ENCODE data around the gene ZNF555.

The ZNF555 gene

DNA sequence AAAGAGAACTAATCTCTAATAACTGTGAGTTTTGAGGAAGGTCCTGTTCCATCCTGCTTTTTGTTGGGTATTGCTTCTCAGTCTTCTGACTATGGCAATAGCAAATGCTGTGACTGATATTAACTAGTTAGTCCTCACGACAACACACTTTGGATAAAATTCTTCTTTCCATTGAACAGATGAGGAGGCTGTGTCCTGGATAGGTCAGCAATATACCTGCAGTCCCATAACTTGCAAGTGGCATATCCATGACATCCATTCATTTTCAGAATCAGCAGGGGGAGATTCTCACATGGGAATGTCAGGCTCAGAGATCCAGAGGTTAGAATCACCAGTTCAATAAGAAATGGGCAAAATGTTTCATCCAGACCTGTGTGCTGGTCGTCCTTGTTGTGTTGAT lies 14.3 kb upstream of the ZNF555 start:
- DNase-seq: no peak

DNA sequence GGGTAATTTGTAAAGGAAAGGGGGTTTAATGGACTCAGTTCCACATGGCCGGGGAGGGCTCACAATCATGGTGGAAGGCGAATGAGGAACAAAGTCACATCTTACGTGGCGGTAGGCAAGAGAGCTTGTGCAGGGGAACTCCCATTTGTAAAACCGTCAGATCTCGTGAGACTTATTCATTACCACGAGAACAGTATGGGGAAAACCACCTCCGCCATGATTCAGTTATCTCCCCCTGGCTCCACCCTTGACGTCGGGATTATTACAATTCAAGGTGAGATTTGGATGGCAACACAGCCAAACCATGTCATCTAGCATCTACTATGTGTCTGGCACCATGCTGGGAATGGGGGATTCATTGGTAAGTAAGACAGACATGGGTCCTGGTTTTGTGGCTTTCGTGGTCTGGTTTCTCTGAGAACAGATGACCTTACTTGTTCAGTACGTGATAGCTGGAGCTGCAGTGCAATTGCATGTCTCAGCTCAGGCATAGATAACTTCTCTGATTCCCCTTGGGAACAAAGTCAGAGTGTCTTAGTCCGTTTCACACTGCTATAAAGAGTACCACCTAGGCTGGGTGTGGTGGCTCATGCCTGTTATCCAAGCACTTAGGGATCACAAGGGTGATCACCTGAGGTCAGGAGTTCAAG lies 13.3 kb upstream of the ZNF555 start:
- DNase-seq: no peak

DNA sequence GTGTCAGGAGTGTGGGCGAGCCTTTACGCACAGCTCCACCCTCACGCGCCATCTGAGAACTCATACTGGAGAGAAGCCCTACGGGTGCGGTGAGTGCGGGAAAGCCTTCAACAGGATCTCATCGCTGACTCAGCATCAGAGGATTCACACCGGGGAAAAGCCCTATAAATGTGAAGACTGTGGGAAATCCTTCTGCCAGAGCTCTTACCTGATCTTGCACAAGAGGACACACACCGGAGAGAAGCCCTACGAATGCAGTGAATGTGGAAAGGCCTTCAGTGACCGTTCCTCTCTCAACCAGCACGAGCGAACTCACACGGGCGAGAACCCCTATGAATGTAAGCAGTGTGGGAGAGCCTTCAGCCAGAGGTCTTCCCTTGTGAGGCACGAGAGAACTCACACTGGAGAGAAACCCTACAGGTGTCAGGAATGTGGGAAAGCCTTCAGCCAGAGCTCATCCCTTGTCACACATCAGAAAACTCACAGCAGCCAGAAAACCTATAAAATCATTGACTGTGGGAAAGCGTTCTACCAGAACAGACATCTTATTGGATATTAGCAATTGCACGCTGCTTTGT lies 6.9 kb upstream of the ZNF555 start:
- no peak for DNase-seq

DNA sequence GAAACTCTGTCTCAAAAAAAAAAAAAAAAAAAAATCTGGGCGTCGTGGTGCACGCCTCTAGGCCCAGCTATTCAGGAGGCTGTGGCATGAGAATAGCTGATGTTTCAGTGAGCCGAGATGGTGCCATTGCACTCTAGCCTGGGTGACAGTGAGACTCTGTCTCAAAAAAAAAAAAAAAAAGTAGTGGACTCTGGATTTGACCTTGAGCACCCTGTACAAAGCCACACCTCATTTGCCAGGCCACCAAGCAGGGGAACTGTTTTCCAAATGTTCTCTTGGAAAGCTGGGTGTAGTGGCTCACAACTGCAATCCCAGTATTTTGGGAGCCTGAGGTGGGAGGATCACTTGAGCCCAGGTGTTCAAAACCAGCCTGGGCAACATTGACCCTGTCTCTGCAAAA lies 3.8 kb upstream of the ZNF555 start:
- DNase-seq: no peak

DNA sequence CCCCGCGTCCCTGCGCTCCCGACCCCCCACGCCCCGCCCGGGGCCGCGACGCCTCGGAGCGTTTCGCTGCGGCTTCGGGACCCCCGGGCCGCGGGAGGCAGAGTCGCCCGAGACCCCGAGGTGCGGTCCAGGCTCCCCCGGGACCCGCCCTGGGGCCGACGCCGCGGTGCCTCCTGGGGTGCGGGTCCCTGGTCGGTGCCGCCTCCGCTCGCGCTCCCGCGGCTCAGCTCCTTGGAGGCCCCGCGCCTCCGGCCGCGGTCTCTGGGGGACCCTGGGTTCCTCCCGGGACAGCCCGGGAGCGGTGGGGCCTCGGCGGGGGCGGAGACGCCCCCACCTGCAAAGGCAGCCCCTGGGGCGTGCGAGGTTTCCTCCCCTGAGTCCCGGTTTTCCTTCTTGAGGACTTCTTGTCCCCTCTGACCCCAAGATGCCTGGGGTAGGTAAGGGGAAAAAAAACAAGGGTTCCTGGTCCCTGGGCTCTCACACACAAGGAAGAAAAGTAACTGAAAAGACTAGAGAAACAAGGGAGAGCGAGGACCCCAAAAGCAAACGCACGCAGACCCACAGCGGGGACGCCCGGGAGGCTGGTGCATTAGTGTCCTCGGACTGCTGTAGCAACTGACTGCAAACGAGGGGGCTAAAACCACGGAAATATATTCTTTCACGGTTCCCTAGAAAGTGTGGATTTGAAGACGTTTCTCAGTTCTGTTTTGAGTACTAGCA lies 740 bp downstream of the ZNF555 start:
- DNase-seq: no peak

DNA sequence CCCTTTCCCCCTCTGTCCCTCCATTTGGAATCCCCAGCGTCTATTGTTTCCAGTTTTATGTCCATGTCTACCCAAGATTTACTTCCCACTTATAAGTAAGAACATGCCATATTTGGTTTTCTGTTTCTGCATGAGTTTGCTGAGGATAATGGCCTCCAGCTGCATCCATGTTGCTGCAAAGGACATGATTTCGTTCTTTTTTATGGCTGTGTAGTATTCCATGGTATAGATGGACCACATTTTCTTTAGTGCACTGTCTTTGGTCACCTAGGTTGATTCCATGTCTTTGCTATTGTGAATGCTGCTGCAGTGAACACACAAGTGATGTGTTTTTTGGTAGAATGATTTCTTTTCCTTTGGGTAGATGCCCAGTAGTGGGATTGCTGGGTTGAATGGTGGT lies 3.8 kb downstream of the ZNF555 start:
- no peak for DNase-seq

DNA sequence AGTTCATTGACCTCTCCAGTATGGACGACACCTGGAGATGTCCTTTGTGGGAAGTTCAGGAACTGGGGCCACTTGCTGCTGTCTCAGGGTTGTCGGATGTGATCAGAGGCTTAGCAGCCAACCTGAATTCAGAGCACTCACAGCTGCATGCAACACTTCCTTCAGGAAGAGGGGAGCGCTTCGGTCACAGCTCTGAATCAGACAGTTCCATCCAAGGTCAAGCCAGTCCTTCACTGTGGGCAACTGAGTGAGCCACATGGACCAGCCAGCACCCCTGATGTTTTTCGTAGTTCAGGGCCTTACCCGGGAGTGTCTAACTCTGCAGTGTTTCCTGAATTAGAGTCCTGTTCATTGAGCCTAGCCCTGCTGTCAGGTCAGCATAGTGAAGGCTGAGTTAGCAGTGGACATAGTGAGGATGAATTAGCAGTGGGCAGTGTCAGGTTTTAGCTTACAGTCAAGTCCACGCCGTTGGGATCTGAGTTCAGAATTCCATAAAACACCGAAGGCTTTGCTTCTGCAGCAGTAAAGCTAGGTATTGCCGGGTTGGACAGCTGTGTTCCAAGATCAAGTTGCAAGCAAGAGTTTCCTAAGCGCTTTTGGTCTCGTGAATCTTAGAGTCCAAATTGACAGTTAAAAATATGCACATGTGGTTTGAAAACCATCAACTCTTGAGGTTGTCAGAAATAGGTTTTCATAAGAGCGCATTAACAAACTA lies 5.1 kb downstream of the ZNF555 start:
- DNase-seq: no peak

DNA sequence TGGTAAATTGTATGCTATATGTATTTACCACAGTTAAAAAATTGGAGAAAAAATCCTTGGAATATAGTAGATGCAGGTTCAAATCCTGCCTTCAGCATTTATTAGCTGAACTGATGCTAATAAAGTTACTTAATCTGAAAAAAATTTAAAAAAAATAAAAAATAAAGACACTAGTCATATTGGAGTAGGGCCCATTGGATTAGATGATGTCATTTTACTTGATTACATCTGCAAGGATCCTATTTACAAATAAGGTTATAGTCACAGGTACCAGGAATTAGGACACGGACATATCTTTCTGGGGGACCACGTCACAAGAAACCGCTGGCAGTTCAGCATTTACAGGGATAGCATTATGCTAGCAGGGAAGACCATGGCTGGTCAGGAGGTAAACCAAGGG lies 6.2 kb downstream of the ZNF555 start:
- no peak for DNase-seq

DNA sequence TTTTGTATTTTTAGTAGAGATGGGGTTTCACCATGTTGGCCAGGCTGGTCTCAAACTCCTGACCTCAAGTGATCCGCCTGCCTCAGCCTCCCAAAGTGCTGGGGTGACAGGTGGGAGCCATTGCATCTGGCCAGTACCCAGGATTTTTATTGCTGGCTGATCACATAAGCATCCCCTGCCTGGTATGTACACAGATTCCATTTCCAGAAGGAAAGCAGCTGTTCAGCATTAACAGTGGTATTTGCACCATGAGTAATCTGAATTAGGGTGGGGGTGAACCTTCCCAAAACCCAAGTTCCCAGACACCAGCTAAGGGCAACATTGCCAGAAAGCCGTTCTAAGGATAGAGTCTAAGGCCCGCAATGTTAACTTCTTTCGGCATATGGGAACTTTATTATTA lies 7.3 kb downstream of the ZNF555 start:
- DNase-seq: no peak

DNA sequence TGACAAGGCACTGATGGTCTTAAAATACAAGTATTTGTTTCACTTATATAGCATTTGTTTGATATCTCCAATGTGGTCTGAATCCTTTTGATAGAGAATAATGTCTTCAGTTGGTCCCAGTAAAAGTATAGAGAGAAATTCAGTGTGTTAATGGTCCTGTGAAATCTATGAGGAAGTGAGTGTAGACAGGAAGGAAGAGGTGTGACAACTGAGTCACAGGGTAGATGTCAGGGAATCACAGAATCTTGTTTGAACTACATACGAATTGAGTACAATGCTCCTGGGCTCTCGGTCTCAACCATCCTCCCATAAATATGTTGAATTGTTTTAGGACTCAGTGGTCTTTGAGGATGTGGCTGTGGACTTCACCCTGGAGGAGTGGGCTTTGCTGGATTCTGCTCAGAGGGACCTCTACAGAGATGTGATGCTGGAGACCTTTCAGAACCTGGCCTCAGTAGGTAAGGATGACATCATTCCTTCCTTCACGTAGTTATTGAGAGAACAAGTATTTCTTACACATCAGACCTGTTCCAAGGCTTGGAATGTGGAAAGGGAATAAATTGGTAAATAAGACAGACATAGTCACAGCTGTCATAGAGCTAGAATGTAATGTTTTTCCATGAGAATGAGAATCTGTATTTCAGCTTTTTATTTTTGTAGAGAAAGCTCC lies 9.1 kb downstream of the ZNF555 start:
- DNase-seq: no peak

DNA sequence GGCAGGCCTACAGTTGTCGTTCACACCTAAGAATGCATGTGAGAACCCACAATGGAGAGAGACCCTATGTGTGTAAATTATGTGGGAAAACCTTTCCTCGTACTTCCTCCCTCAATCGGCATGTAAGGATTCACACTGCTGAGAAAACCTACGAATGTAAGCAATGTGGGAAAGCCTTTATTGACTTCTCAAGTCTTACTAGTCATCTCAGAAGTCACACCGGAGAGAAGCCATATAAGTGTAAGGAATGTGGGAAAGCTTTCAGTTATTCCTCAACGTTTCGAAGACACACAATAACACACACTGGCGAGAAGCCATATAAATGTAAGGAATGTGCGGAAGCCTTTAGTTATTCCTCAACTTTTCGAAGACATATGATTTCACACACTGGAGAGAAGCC lies 11.3 kb downstream of the ZNF555 start:
- DNase-seq: no peak

DNA sequence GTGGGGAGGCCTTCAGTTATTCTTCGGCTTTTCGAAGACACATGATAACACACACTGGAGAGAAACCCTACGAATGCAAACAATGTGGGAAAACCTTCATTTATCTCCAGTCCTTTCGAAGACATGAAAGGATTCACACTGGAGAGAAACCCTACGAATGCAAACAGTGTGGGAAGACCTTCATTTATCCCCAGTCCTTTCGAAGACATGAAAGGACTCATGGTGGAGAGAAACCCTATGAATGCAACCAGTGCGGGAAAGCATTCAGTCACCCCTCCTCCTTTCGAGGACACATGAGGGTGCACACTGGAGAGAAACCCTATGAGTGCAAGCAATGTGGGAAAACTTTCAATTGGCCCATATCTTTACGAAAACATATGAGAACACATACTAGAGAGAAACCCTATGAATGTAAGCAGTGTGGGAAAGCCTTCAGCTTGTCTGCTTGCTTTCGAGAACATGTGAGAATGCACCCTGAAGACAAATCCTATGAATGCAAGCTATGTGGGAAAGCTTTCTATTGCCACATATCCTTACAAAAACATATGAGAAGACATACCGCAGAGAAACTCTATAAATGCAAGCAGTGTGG lies 11.8 kb downstream of the ZNF555 start:
- no peak for DNase-seq

DNA sequence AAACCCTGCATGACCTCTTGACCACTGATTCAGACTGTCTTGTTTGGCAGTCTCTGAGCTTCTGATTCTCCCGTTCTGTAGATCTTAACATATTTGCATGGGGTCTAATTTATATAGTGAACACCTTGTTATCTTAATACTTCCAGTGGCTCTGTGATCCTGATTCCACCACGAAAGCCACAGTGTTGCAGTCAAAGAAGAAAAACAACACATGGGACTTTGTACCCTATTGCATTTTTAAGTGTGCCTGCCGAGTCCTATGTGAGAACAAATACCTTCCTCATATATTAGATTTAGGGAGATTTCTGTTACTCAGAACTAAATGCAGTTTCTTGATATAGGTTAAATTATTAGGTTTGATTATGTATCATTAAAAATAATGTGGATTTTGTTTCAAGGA lies 13.6 kb downstream of the ZNF555 start:
- DNase-seq: no peak

DNA sequence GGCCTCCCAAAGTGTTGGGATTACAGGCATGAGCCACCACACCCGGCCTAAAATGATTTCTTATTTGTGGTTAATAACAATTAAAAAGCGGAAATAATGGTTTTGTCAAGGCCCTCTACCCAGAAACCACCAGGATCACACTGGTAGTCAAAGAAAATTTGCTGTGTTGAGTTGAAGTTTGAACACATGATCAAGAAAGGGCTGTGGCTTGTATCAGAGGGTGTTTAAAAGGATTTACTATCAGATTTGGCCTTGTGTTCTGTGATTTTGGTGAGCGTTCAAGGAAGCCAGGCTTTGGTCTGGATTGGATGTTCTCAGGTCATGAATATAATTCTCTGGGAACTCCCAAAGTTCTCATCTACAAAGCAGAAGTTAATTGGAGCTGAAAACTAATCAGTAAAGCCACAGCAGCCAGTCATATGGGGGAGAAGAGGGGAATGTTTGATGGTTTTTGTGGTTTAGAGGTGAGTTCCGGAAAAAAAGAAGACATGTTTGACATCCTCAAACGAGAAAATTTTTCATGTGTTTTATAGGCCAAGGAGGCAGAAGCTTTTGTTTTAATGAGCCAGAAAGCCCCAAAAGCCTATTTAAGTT lies 15.3 kb downstream of the ZNF555 start:
- no peak for DNase-seq

DNA sequence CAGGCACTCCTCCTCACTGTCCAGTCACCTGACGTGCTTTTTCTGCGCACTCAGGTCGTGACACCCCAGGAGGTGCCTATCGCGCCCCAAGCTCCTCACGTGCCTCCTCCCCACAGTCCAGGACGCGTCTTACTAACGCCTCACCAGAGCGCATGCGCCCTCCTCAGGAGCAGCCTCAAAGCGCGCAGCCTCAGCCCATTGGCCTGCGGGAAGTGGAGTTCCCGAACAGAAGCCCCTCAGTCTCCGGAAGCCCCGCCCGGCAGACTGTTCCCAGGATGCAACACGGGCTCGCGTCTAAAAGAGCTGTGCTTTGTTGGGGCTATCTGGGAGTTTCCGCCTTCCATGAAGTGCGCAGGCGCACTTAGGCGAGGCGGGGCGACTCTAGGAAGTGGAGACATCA lies 17.6 kb downstream of the ZNF555 start:
- no peak for DNase-seq

DNA sequence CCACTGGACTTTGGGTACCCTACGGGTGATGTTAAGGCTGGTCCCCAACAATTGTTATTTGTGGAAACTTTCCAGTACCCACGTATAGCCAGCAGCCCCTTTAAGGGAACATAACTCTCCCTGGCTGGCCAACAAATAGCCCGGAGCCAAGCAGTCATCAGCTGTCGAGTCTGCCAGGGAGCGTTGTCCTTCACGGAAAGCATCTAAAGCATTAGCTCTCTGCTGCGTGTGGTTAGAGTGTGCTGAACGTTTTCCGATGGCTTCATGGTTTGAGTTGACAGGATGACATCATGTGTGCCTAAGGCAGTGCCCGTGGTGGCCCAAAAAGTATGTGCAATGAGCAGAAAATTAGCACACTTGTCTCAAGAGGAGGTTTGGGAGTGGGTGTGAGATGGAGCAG lies 22.5 kb downstream of the ZNF555 start:
- no peak for DNase-seq

DNA sequence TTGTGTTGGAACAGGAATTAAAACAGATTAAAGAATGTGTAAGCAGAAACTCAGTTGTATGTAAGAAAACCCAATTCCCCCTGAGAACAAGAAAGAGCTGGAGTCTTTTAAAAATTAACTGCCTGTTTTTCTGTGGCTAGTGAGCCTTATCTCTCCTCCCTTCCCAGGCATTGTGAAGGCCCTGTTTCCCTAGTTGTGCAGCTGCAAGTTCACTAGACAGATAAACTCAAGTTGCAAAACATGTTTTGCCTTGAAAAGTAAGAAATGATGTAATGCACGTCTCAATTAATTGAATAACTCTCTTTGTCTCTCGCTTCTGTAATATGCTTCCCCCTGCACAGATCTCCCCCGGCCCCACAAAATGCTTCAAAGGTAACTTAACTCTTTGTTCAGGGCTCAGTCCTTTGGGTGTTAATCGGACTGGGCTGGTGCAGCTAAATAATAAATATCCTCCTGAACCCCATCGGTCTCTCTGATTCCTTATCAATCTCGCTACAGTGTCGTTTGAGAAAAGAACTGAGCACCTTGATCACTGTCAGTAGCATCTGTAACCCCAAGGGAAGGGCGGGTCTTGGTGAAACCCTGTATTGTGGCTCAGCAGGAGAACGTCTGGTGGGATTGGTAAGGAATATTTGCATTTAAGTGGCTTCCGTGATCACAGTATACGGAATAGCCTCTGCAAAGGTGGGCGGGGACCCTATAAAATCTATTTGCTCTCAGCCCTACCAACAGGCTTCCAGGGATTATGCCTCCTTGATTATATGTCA lies 24.2 kb downstream of the ZNF555 start:
- DNase-seq: no peak

DNA sequence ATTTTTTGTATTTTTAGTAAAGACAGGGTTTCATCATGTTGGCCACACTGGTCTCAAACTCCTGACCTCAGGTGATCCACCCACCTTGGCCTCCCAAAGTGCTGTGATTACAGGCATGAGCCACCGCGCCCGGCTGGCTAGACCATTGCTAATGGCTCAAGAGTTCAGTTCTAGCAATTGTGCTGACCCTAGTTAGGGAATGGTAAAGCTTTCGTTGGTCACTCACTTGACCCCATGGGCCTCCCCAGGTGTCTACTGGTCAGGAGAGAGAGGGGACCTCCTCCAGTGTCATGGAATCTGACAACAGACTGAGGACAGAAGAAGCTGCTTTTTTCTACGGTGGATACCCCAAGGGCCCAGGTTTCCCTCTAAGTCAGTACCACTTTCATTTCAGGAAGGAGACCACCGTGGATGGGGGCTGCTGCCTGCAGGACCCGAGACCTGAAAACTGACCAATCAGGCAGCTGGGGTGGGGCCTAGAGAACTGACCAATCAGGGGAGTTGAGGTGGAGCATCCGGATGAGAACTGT lies 25.3 kb downstream of the ZNF555 start:
- DNase-seq: no peak

DNA sequence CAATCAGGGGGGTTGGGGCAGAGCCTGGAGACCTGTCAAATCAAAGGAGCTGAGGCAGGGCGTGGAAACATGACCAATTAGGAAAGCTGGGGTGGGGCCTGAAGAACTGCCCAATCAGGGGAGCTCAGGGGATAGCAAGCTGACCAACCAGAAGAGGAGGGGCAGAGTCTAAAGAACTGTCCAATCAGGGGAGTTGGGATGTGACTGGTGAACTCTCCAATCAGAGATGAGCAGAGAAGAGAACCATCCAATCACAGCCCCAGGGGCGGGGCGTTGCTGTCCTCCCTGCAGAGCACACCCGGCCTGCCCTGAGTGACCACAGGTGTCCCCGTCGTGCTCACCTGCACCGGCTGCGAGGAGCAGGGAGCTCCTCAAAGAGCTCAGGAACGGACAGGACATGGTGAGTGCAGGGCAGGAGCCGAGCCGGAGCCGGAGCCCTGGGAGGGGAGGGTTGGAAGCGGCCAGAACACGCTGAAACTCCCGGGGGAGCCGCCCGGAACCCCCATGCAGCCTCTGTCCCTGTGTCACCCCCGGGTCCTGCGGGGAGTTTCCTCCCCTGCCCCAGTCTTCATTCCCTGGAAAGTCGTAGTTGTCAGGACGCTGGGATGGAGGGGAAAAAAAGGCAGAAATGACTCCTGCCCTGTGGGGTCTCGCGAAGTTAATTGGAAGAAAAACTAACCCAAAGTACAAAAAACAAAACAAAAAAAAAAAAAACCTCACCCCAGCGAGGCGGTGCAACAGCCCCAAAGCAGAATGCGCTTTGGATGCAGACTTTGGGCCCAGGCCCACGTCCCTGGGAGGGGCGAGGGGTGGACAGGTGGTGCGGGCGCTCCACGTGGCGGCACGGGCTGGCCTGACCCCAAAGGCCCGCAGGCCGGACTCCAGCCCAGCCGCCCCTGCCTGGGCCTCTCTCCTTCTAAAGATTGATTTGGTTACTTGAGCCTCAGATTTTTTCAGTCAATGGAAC lies 26.0 kb downstream of the ZNF555 start, which contains the start of gene ZNF556:
TSS of gene ZNF556 (plus strand) at position 311 of the 967 bp plus-strand sequence. CDS start at position 398, 87 bp downstream.
- DNase-seq: no peak

DNA sequence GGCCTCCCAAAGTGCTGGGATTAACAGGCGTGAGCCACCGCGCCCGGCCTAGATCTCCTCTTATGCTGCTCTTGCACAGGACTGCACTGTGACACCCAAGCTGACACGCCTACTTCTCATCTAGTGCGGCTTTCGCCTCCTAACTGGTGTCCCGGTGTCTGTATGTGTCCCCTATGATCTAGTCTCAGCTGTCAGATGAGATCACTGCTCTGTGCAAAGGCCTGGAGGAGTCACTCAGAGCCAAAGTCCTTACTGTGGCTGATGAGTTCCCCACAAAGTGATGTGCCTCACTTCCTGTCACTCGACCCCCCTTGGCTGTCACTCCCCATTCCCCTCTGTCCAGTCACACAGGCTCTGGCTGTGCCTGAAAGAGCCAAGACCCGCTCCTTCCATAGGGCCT lies 28.3 kb downstream of the ZNF555 start:
- DNase-seq: no peak
